Measurements from ENCODE around the gene KRTAP2-2. TPM values are rescaled to one million over a fixed set of nuclear protein-coding genes. Genes with fewer than 3 reads are reported as not detected.
"Not testable (repeated sequence)": the region's sequence is repeated elsewhere in the genome, so short reads cannot be mapped to it uniquely, and the experiment has no call there.

Gene KRTAP2-2
- 0.16 TPM in 1 of 2 replicates, not detected in the other for polyA plus RNA-seq (2011; rRNA removed)
- polyA minus RNA-seq (2011; rRNA and poly(A)+ RNA removed), result not detected in 2 replicates

- POLR2A ChIA-PET; H3K36me3 ChIP-seq (ENCODE audit: control insufficient read depth, insufficient read depth, low read length); DNase-seq (ENCODE audit: low read depth); H3K4me3 ChIP-seq (ENCODE audit: low read depth, low read length); H3K27me3 ChIP-seq (ENCODE audit: control insufficient read depth, insufficient read depth, low read length): not testable (repeated sequence)
- CTCF ChIA-PET, result interaction anchor here (1.5 kb wide), 1 partner anchor 594 kb away, joined by 5 read pairs; no protein-coding TSS in a partner anchor
Observed at GRCh38 chr17:41055130-41055529, at the start of gene KRTAP2-2. Gene KRTAP2-2 (minus strand): TSS chr17:41055230. CDS start chr17:41055211, 19 bp downstream.

- H3K27me3 ChIP-seq (ENCODE audit: control insufficient read depth, insufficient read depth, low read length); H3K36me3 ChIP-seq (ENCODE audit: control insufficient read depth, insufficient read depth, low read length); DNase-seq (ENCODE audit: low read depth); H3K4me3 ChIP-seq (ENCODE audit: low read depth, low read length); POLR2A ChIA-PET; CTCF ChIA-PET: not testable (repeated sequence)
Observed at GRCh38 chr17:41104386-41105038, 49.5 kb upstream of the KRTAP2-2 start.

- POLR2A ChIA-PET, result no interaction called here
- TF ChIP-seq CTCF (IDR thresholded peaks at IDR 0.05; ENCODE audit: insufficient read depth, low read depth, low read length), result no peak
- Histone ChIP-seq H3K36me3 (ENCODE audit: control insufficient read depth, insufficient read depth, low read length) (no peaks in the 10 kb centered on the region), H3K4me3 (ENCODE audit: low read depth, low read length) (no peak overlapping the region), H3K27me3 (ENCODE audit: control insufficient read depth, insufficient read depth, low read length) (no peaks in the 10 kb centered on the region)
- DNase-seq (ENCODE audit: low read depth), result no peak
- CTCF ChIA-PET, result no interaction called here
Observed at GRCh38 chr17:41103896-41104295, 48.9 kb upstream of the KRTAP2-2 start.

- CTCF ChIA-PET, result interaction anchor here (0.8 kb wide), 1 partner anchor 246 kb away, joined by 4 read pairs; no protein-coding TSS in a partner anchor
- no peak for TF ChIP-seq CTCF (IDR thresholded peaks at IDR 0.05; ENCODE audit: insufficient read depth, low read depth, low read length)
Observed at GRCh38 chr17:41101586-41102259, 46.7 kb upstream of the KRTAP2-2 start, which contains the start of gene KRTAP4-16. Gene KRTAP4-16 (minus strand): TSS chr17:41102209. CDS start chr17:41102209, 0 bp downstream.

GRCh38 chr17:41099682-41100480 lies 44.9 kb upstream of the KRTAP2-2 start:
- peak; percentile 85 for DNase-seq (ENCODE audit: low read depth)
- H3K36me3 ChIP-seq (ENCODE audit: control insufficient read depth, insufficient read depth, low read length); H3K4me3 ChIP-seq (ENCODE audit: low read depth, low read length); CTCF ChIA-PET; H3K27me3 ChIP-seq (ENCODE audit: control insufficient read depth, insufficient read depth, low read length): not testable (repeated sequence)
- POLR2A ChIA-PET, result interaction anchor here (0.6 kb wide), 2 partner anchors 86 to 193 kb away, joined by 3 to 5 read pairs; no protein-coding TSS in a partner anchor

More at GRCh38 chr17:41101586-41102259, 46.7 kb upstream of the KRTAP2-2 start, which contains the start of gene KRTAP4-16:
- DNase-seq (ENCODE audit: low read depth), result no peak
- no peaks in the 10 kb centered on the region for H3K27me3 ChIP-seq (ENCODE audit: control insufficient read depth, insufficient read depth, low read length)
- POLR2A ChIA-PET, result no interaction called here
- H3K36me3 ChIP-seq (ENCODE audit: control insufficient read depth, insufficient read depth, low read length), result no peaks in the 10 kb centered on the region
- no peak within 1 kb of the TSS for H3K4me3 ChIP-seq (ENCODE audit: low read depth, low read length)

GRCh38 chr17:41098481-41098880 lies 43.5 kb upstream of the KRTAP2-2 start:
- H3K4me3 ChIP-seq (ENCODE audit: low read depth, low read length), result no peak overlapping the region
- ChIA-PET POLR2A (no interaction called here), CTCF (no interaction called here)
- peak; percentile 64 for DNase-seq (ENCODE audit: low read depth)
- no peak for TF ChIP-seq CTCF (IDR thresholded peaks at IDR 0.05; ENCODE audit: insufficient read depth, low read depth, low read length)
- H3K27me3 ChIP-seq (ENCODE audit: control insufficient read depth, insufficient read depth, low read length), result no peaks in the 10 kb centered on the region
- no peaks in the 10 kb centered on the region for H3K36me3 ChIP-seq (ENCODE audit: control insufficient read depth, insufficient read depth, low read length)
